GM12878 (cell line): ENCODE results near the gene KIAA2012. TPM values are rescaled to one million over a fixed set of nuclear protein-coding genes. Genes with fewer than 3 reads are reported as not detected.

ENCODE experiments used
- ATAC-seq: fragments of 200-7000 bp; cut with Tn5 transposase; 3 replicates; pipeline ENCODE4 v1.9.1; 2020; ENCODE audit warnings: mild to moderate bottlenecking, moderate library complexity
- BruUV-seq: library from RNA; stranded (reverse); fragments of 400-500 nt; replicated peaks from 2 replicates; lab custom pipeline; 2021; lab: Mats Ljungman, UMichigan
- CTCF ChIA-PET: fragments of 300-600 bp; sonication (Branson Sonifier 250); formaldehyde crosslinking; extraction: SDS; loops from one replicate; lab custom pipeline; 2021; ENCODE audit warnings: inconsistent platforms; lab: Yijun Ruan, JAX
- POLR2A ChIA-PET: fragments of 350-600 bp; formaldehyde crosslinking; extraction: SDS; loops from one replicate; lab custom pipeline; 2021; ENCODE audit warnings: inconsistent platforms; lab: Charles Lee
- RAD21 ChIA-PET: fragments of 300-600 bp; sonication (Branson Sonifier 250); formaldehyde crosslinking; loops from one replicate; lab custom pipeline; 2023; ENCODE audit warnings: antibody characterized with exemption; ENCODE audit not compliant: unreplicated experiment; lab: Charles Lee
- SMC1A ChIA-PET: fragments of 300-600 bp; sonication (Branson Sonifier 250); formaldehyde crosslinking; loops from one replicate; lab custom pipeline; 2023; ENCODE audit not compliant: unreplicated experiment, uncharacterized antibody; lab: Charles Lee
- DNase-seq: peaks from one replicate; pipeline ENCODE4 v3.0.0-alpha.2; 2011; ENCODE audit warnings: low read depth, low spot score
- FAIRE-seq: peaks from 3 replicates; lab custom pipeline; 2011; peaks lifted over from hg19 to GRCh38; lab: Jason Lieb, UNC
- H2AFZ ChIP-seq: 2 replicates; pipeline ENCODE4 v1.6.0; 2011; ENCODE audit warnings: low read depth, low read length, control low read depth; ENCODE audit not compliant: control insufficient read depth
- H3K27ac ChIP-seq: 2 replicates; pipeline ENCODE4 v1.5.1; 2011; ENCODE audit warnings: control low read depth; ENCODE audit not compliant: control insufficient read depth, insufficient read depth
- H3K27me3 ChIP-seq, 2 experiments: replicated peaks in 1 of 2; 2 replicates each; pipeline versions ENCODE4 v1.6.0 to v1.6.1; 2011; ENCODE audit warnings: low read length in 1 of 2; ENCODE audit not compliant: control insufficient read depth in 2 of 2, insufficient read depth in 2 of 2
- H3K36me3 ChIP-seq, 2 experiments: 2 replicates each; pipeline ENCODE4 v1.5.1; 2011; ENCODE audit warnings: low read length in 1 of 2; ENCODE audit not compliant: control insufficient read depth in 2 of 2, insufficient read depth in 2 of 2
- H3K4me1 ChIP-seq: 2 replicates; pipeline ENCODE4 v1.6.1; 2011; ENCODE audit warnings: mild to moderate bottlenecking, low read length, moderate library complexity, mixed read lengths; ENCODE audit not compliant: control insufficient read depth, insufficient read depth
- H3K4me2 ChIP-seq: 2 replicates; pipeline ENCODE4 v1.6.0; 2011; ENCODE audit warnings: control low read depth; ENCODE audit not compliant: control insufficient read depth, insufficient read depth
- H3K4me3 ChIP-seq: fragments of 200-600 bp; sonication (generic); 2 replicates; pipeline ENCODE4 v1.5.1; 2016
- H3K79me2 ChIP-seq: 2 replicates; pipeline ENCODE4 v1.6.0; 2011; ENCODE audit warnings: low read length; ENCODE audit not compliant: control insufficient read depth, insufficient read depth
- H3K9ac ChIP-seq: 2 replicates; pipeline ENCODE4 v1.8.0; 2011; ENCODE audit warnings: low read length, control low read depth, mixed read lengths; ENCODE audit not compliant: control insufficient read depth, insufficient read depth
- H3K9me3 ChIP-seq: replicated peaks from 3 replicates; pipeline ENCODE4 v1.5.1; 2011; ENCODE audit warnings: mild to moderate bottlenecking, low read length; ENCODE audit not compliant: control insufficient read depth, insufficient read depth
- H4K20me1 ChIP-seq: 2 replicates; pipeline ENCODE4 v1.6.0; 2011; ENCODE audit not compliant: control insufficient read depth, insufficient read depth
- EED ChIP-seq: sonication (generic); IDR thresholded peaks from 2 replicates; pipeline ENCODE4 v1.6.1; 2016; ENCODE audit warnings: antibody characterized with exemption, low read depth
- IKZF1 ChIP-seq: fragments of 450-650 bp; conservative IDR thresholded peaks from 2 replicates; pipeline ENCODE4 v1.6.1; 2017; ENCODE audit warnings: antibody characterized with exemption, mild to moderate bottlenecking
- MTA3 ChIP-seq: IDR thresholded peaks from 2 replicates; pipeline ENCODE4 v1.6.1; 2012; ENCODE audit warnings: low read length, inconsistent platforms, borderline replicate concordance
- NR2C2 ChIP-seq: IDR thresholded peaks from 2 replicates; pipeline ENCODE4 v1.6.1; 2011; ENCODE audit warnings: borderline replicate concordance, low read depth; ENCODE audit not compliant: control insufficient read depth, insufficient read length
- SPI1 ChIP-seq: IDR thresholded peaks from 2 replicates; pipeline ENCODE4 v1.6.1; 2011; ENCODE audit warnings: low read depth, mild to moderate bottlenecking, low read length, moderate library complexity, borderline replicate concordance; ENCODE audit not compliant: insufficient read depth
- ZNF24 ChIP-seq: fragments of 450-650 bp; IDR thresholded peaks from 2 replicates; pipeline ENCODE4 v1.6.1; 2017; ENCODE audit warnings: antibody characterized with exemption, mild to moderate bottlenecking
- WGBS: methylation state at CpG from one replicate; pipeline ENCODE4 v1.1.6; 2016; ENCODE audit warnings: low lambda C conversion rate; ENCODE audit not compliant: insufficient replicate concordance, insufficient coverage; ENCODE audit errors: missing lambda C conversion rate; 5-methylcytosine and 5-hydroxymethylcytosine counted together
- in situ Hi-C: fragments of 300-500 bp; cut with MboI; formaldehyde crosslinking; loops from 9 replicates; pipeline ENCODE4 v1.14.3; 2018; ENCODE audit warnings: mixed read lengths
- intact Hi-C: fragments of 100-400 bp; cut with micrococcal nuclease; formaldehyde crosslinking; loops from one replicate; pipeline ENCODE4 v1.14.2; 2022; ENCODE audit not compliant: unreplicated experiment
- polyA plus RNA-seq, 11 experiments: library from polyadenylated mRNA; depleted of rRNA in 4 of 11; unstranded in 6 of 11; stranded (reverse) in 5 of 11; fragments of >200 nt; fragmentation: Nextera tagmentation in 4 of 11; fragmentation: Illumina TruSeq in 1 of 11; extraction: Ambion mirVana in 4 of 11; extraction: Trizol in 1 of 11; gene quantifications; 1 replicate in 1 of 11; 2 replicates in 10 of 11; pipeline versions ENCODE4 v1.2.1 to v1.2.3, GENCODE V29; 2011 to 2016; ENCODE audit warnings: inconsistent platforms in 2 of 11, missing spikeins in 2 of 11, low read depth in 1 of 11
- total RNA-seq, 4 experiments: library from RNA; depleted of rRNA in 3 of 4; stranded (reverse); fragments of >200 nt in 3 of 4; fragmentation: Illumina TruSeq in 1 of 4; extraction: Trizol in 1 of 4; gene quantifications; 2 replicates each; pipeline versions ENCODE4 v1.2.1 to v1.2.3, GENCODE V29; 2013 to 2021
- TF ChIP-seq, protein P1 (sequence below): IDR thresholded peaks from 2 replicates; pipeline ENCODE4 v1.6.1; 2011; ENCODE audit warnings: borderline replicate concordance, low read depth, mild to moderate bottlenecking, moderate library complexity, low read length; ENCODE audit not compliant: insufficient read depth, poor library complexity, severe bottlenecking

Gene KIAA2012
- total and polyA plus RNA-seq, 10 of the 15 experiments (the other 5 are each of a cell fraction or from before 2014, with no cell fraction given), result 0.03 TPM; not detected in 9

DNA sequence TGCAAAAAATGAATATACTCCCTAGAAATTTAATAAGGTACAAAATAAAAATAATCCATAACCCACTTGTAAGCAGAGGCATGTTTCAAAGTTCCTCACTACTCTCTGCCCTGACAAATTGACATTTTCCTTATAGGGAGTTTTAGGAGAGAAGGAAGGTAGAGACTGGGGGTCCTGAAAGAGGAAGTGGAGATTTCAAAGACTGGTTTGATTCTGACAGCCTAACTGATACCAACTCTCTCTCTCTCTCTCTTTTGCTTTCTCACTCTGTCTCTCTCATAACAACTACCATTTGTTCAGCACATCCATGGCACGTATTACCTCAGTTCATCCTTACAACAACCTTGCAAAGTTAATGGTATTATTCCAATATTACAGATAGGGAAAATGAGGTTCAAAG lies 20.8 kb upstream of the KIAA2012 start:
- no peak overlapping the region for H3K4me3 ChIP-seq
- H3K9me3 ChIP-seq, result no peaks in the 10 kb centered on the region
- CTCF ChIA-PET, result no interaction called here
- RAD21 ChIA-PET, result no interaction called here
- in situ Hi-C loops, result no loop called here
- no peak overlapping the region for H3K27ac ChIP-seq
- H3K4me2 ChIP-seq, result no peak overlapping the region
- DNase-seq (no peak), FAIRE-seq (peak; percentile 52), ATAC-seq (peak; percentile 57)
- POLR2A ChIA-PET, result interaction anchor here (1.7 kb wide), 1 partner anchor 10 kb away, joined by 5 read pairs; no protein-coding TSS in a partner anchor
- no peaks in the 10 kb centered on the region for H3K36me3 ChIP-seq
- H3K79me2 ChIP-seq, result no peaks in the 10 kb centered on the region
- BruUV-seq, result no TSS peak
- TF ChIP-seq MTA3, result no peak
- no peak for TF ChIP-seq ZNF24
- TF ChIP-seq, protein P1, sequence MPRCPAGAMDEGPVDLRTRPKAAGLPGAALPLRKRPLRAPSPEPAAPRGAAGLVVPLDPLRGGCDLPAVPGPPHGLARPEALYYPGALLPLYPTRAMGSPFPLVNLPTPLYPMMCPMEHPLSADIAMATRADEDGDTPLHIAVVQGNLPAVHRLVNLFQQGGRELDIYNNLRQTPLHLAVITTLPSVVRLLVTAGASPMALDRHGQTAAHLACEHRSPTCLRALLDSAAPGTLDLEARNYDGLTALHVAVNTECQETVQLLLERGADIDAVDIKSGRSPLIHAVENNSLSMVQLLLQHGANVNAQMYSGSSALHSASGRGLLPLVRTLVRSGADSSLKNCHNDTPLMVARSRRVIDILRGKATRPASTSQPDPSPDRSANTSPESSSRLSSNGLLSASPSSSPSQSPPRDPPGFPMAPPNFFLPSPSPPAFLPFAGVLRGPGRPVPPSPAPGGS, result no peak
- TF ChIP-seq IKZF1, result peak; percentile 36; the same call in 1 of the 2 replicates
- TF ChIP-seq NR2C2, result no peak
- TF ChIP-seq SPI1, result peak; percentile 87
- TF ChIP-seq EED, result no peak
- intact Hi-C loops, result no loop called here
- no peak overlapping the region for H3K9ac ChIP-seq
- H3K27me3 ChIP-seq, result peaks cover 0 to under 1% of the 10 kb centered on the region in 2 experiments; a peak in 1 of 4 replicates
- WGBS, result 22% methylated on average over 1 of the region's 1 CpG
- no peaks in the 10 kb centered on the region for H4K20me1 ChIP-seq
- no peaks in the 10 kb centered on the region for H3K4me1 ChIP-seq
- SMC1A ChIA-PET, result interaction anchor here (1.2 kb wide), 1 partner anchor 49 kb away, joined by 3 read pairs; no protein-coding TSS in a partner anchor
- H2AFZ ChIP-seq, result no peak overlapping the region
